ENCODE results near the gene TRABD. TPM values are rescaled to one million over a fixed set of nuclear protein-coding genes. Genes with fewer than 3 reads are reported as not detected.

TRABD gene
- total RNA-seq, 3 donors from 2014 or later = 17.3 to 35.7 (median 28.2) TPM

GRCh38 chr22:50199829-50200460, 14.2 kb downstream of the TRABD start:
- intact Hi-C loops (cut with DNase I; ENCODE audit: low total_unique reads) = loop anchor here (10.0 kb wide), 1 partner anchor 45 kb away; no protein-coding TSS in a partner anchor
- DNase-seq (ENCODE audit: low spot score in 2 of 2) = no peak
- Histone ChIP-seq H3K4me1 (no peaks in the 10 kb centered on the region), H3K36me3 (no peaks in the 10 kb centered on the region), H3K4me3 (peak overlapping the region; percentile 66 to 89 (median 76)), H3K9me3 (no peaks in the 10 kb centered on the region), H3K27ac (peak overlapping the region; percentile 71 to 90), H3K27me3 (no peaks in the 10 kb centered on the region)
- TF ChIP-seq POLR2A (IDR thresholded peaks at IDR 0.05) (no peak), POLR2AphosphoS5 (IDR thresholded peaks at IDR 0.05) (no peak), CTCF (IDR thresholded peaks at IDR 0.05) (no peak)

GRCh38 chr22:50200461-50201190, 14.9 kb downstream of the TRABD start, which contains the start of gene SELENOO:
TSS of gene SELENOO (plus strand) at chr22:50201011. CDS start at chr22:50201037, 26 bp downstream.
- no peaks in the 10 kb centered on the region for H3K27me3 ChIP-seq
- intact Hi-C loops (cut with DNase I; ENCODE audit: low total_unique reads) = loop anchor here (10.0 kb wide), 1 partner anchor 46 kb away; no protein-coding TSS in a partner anchor
- peak; percentile 82 to 90 for DNase-seq (ENCODE audit: low spot score in 2 of 2)
- H3K4me1 ChIP-seq = no peaks in the 10 kb centered on the region
- H3K36me3 ChIP-seq = no peaks in the 10 kb centered on the region
- TF ChIP-seq POLR2A (IDR thresholded peaks at IDR 0.05) = no peak
- no peak for TF ChIP-seq CTCF (IDR thresholded peaks at IDR 0.05)
- TF ChIP-seq POLR2AphosphoS5 (IDR thresholded peaks at IDR 0.05) = peak; percentile 51 to 73 (median 70)
- no peaks in the 10 kb centered on the region for H3K9me3 ChIP-seq
- peak within 1 kb of the TSS; percentile 71 to 90 for H3K27ac ChIP-seq
- H3K4me3 ChIP-seq = peak within 1 kb of the TSS; percentile 66 to 89 (median 76)

- Histone ChIP-seq H3K27me3 (no peaks in the 10 kb centered on the region), H3K9me3 (no peaks in the 10 kb centered on the region), H3K4me3 (peak overlapping the region; percentile 66 to 89 (median 76)), H3K36me3 (no peaks in the 10 kb centered on the region), H3K4me1 (no peaks in the 10 kb centered on the region), H3K27ac (peak overlapping the region; percentile 71 to 90)
- no peak for DNase-seq (ENCODE audit: low spot score in 2 of 2)
- intact Hi-C loops (cut with DNase I; ENCODE audit: low total_unique reads) = loop anchor here (10.0 kb wide), 1 partner anchor 47 kb away; no protein-coding TSS in a partner anchor
- no peak for TF ChIP-seq CTCF (IDR thresholded peaks at IDR 0.05)
- TF ChIP-seq POLR2A (IDR thresholded peaks at IDR 0.05) = no peak
- no peak for TF ChIP-seq POLR2AphosphoS5 (IDR thresholded peaks at IDR 0.05)
These were observed 15.7 kb downstream of the TRABD start for GRCh38 chr22:50201191-50202129.

- Histone ChIP-seq H3K9me3 (no peaks in the 10 kb centered on the region), H3K4me1 (no peaks in the 10 kb centered on the region), H3K36me3 (no peaks in the 10 kb centered on the region), H3K27ac (no peak overlapping the region), H3K4me3 (peak overlapping the region; percentile 66 to 89 (median 76)), H3K27me3 (no peaks in the 10 kb centered on the region)
- TF ChIP-seq POLR2A (IDR thresholded peaks at IDR 0.05) (no peak), CTCF (IDR thresholded peaks at IDR 0.05) (no peak), POLR2AphosphoS5 (IDR thresholded peaks at IDR 0.05) (no peak)
- intact Hi-C loops (cut with DNase I; ENCODE audit: low total_unique reads) = loop anchor here (10.0 kb wide), 1 partner anchor 47 kb away; no protein-coding TSS in a partner anchor
- no peak for DNase-seq (ENCODE audit: low spot score in 2 of 2)
These were observed 16.5 kb downstream of the TRABD start for GRCh38 chr22:50202130-50202666.

Measured in breast epithelium (tissue), 4 donors.